ENCODE measurements around the gene FDX2.

The FDX2 gene

GRCh38 chr19:10332965-10333757 lies 17.3 kb upstream of the FDX2 start, which contains the start of gene RAVER1:
RAVER1 (minus strand) TSS chr19:10333529; CDS start chr19:10333507, 22 bp downstream.
- peak; percentile 99 for DNase-seq

GRCh38 chr19:10332158-10332964 lies 16.5 kb upstream of the FDX2 start:
- no peak for DNase-seq

GRCh38 chr19:10329555-10329954 lies 13.7 kb upstream of the FDX2 start:
- no peak for DNase-seq

- no peak for DNase-seq
Measured at GRCh38 chr19:10328558-10329429, 13.0 kb upstream of the FDX2 start.

- DNase-seq, result no peak
Measured at GRCh38 chr19:10327793-10328192, 12.0 kb upstream of the FDX2 start.

GRCh38 chr19:10325732-10326131 lies 9.9 kb upstream of the FDX2 start:
- no peak for DNase-seq

- DNase-seq, result no peak
Measured at GRCh38 chr19:10321874-10322835, 6.3 kb upstream of the FDX2 start.

- DNase-seq, result no peak
Measured at GRCh38 chr19:10321417-10321797, 5.6 kb upstream of the FDX2 start.

GRCh38 chr19:10320602-10321416 lies 5.0 kb upstream of the FDX2 start:
- DNase-seq, result no peak

GRCh38 chr19:10318807-10319682 lies 3.2 kb upstream of the FDX2 start:
- DNase-seq, result no peak

- no peak for DNase-seq
Measured at GRCh38 chr19:10317857-10318462, 2.1 kb upstream of the FDX2 start.

- DNase-seq, result no peak
Measured at GRCh38 chr19:10317045-10317856, 1.4 kb upstream of the FDX2 start.

GRCh38 chr19:10316229-10317044 lies 622 bp upstream of the FDX2 start:
- peak; percentile 64 for DNase-seq

- DNase-seq, result no peak
Measured at GRCh38 chr19:10309423-10309822, 6.4 kb downstream of the FDX2 start, which contains the start of gene ZGLP1. ZGLP1 (minus strand) TSS chr19:10309815.

GRCh38 chr19:10306327-10306726 lies 9.5 kb downstream of the FDX2 start:
- no peak for DNase-seq

GRCh38 chr19:10305139-10305806 lies 10.5 kb downstream of the FDX2 start:
- peak; percentile 70 for DNase-seq
